ENCODE data around the gene TPRG1L.

Gene TPRG1L

DNA sequence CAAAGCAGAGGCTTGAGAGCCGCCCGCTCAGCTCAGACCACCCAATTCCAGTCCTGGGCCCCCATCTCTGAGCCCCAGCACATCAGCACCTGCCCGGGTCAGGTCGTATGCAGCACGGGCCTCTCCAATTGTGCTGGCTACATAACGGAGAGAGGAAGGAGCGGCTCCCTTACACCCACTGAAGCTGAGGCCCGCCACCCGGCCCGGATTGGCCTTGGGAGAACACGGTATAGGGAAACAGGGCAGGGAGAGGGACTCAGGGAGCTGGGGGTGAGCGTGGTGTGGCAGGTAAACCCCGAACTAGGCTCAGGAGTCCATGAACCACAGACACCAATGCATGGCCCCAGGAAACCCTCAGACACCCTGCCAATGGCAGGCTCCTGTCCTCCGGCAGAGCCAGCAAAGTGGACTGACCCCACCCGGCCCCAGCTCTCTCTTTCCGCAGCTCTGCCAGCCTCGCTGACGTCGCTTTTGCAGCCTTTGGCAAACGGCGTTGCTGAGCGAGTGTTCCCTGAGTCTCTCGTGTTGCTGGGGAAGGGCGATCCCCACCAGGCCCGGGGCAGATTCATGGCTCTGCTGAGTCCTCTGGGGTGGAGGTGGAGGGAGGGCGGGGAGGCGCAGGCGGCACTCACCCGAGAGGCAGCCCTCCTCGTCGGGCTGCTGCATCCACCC is 30.0 kb upstream of the TPRG1L start:
- DNase-seq = no peak

- no peak for DNase-seq
These were observed 28.9 kb upstream of the TPRG1L start for GRCh38 chr1:3595949-3596348.

DNA sequence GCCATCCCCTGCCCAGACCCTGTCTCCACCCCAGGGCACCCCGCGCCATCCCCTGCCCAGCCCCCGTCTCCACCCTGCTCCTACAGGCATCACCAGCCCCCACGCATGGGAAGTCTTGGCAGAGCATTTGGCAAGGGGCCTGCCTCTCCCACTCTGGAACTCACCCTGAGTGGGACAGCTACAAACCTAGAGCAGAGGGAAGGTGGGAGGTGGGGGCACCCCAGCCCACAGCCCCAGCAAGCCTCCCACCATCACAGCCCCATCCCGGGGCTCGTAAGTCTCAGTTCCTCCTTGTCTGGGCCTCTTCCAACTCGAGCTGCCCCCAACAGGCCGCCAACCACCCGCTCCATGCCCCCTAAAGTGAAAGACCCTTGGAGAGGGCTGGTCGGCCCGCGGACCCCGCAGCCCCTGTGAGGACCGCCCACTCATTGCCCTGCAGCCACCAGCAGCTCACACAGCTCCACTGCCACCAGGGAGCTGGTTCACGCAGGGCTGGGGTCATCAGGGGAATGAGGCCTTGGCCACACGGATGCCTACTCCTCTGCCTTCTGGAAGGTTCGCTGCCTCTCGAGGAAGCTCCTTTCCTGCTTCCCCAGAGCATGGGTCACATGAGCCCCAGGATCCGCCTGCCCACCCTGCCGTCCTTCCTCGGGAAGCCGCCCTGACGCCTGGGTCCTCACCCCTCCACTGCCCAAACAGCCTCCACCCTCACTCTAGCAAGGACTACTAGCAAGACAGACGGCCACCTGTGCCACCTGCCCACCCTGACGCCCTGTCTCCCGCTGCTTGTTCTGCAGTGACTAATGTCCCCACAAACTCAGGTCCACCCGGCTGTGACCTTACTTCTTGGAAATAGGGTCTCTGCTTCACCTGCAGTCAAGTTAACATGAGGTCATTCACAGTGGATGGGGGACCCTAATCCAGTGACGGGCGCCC is 27.9 kb upstream of the TPRG1L start:
- no peak for DNase-seq

- DNase-seq = no peak
These were observed 27.2 kb upstream of the TPRG1L start for GRCh38 chr1:3597599-3597964.

DNA sequence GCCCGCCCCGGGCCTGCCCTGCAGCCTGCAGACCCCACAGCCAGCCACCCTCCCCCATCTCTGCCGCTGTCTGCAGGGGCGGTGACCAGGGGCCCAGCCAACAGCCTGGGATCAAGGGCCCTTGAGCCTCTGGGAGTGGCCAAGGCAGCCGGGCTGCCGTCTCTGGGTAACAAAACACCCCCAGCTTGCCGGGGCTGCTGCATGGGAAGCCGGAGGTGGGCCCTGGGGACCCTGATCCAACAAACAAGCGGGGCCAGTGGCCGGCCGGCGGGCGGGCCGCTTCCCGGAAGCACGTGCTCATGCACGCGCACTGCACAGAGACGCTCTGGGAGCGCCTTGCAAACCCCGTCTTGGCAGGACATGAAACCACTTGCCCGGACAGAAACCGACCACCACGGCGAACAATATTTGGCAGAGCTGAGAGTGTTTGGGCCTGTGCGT is 26.7 kb upstream of the TPRG1L start:
- no peak for DNase-seq

- no peak for DNase-seq
These were observed 26.1 kb upstream of the TPRG1L start for GRCh38 chr1:3598522-3599285.

- DNase-seq = no peak
These were observed 25.5 kb upstream of the TPRG1L start for GRCh38 chr1:3599286-3599811.

- DNase-seq = no peak
These were observed 25.0 kb upstream of the TPRG1L start for GRCh38 chr1:3599816-3600215.

DNA sequence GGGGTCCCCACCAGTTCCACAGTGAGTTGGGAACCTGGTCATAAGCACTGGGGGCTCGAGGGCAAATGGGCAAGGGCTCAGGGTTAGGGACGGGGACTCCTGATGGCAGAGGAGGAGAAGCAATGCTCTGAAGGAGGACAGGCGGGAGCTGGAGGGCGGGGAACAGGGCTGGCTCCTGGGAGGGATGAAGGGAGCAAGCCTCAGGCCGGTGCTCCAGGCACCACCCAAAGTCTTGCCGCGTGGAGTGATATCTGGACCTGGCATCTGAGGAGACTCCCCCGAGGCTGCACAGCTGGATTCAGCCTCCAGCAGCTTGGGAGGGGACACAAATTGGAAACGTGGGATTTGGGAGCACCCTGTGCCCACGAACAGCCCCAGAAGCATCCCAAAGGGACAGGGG is 24.5 kb upstream of the TPRG1L start:
- no peak for DNase-seq

DNA sequence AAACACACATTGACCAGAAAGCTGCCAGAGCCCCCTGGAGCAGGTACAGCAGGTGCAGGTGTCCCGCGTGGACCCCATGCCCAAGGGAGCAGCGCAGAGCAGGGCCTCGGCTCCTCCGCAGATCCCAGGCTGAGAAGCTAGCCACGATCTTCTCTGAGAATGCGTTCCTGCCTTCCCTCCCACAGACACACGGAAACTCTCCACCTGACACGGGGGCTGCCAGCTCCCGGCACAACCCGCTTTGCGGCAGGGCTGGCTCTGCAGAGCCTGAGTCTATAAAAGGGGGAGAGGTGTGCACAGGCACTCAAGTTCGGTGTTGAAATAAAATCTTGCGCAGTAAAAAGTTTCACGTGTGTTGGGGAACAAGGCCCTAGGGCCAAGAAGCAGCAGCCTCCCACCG is 23.1 kb upstream of the TPRG1L start:
- DNase-seq = no peak

DNA sequence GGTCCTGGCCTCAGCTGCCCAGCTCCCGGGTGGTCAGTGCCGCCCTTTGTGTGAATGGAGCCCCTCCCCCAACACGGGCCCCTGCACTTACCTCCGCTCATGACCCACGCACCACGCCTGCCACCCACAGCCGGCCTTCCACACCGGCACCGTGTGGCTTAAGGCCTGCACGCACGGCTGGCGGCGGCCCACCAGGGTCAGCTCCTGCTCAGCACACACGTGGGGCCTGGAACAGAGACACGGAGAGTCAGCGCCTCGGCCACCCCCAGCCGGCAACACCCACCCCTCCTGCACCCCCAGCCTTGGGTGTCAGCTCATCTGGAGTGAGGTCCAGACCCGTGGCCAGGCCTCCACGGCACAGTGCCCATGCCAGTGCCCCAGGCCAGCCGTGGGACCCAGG is 22.4 kb upstream of the TPRG1L start:
- no peak for DNase-seq

DNA sequence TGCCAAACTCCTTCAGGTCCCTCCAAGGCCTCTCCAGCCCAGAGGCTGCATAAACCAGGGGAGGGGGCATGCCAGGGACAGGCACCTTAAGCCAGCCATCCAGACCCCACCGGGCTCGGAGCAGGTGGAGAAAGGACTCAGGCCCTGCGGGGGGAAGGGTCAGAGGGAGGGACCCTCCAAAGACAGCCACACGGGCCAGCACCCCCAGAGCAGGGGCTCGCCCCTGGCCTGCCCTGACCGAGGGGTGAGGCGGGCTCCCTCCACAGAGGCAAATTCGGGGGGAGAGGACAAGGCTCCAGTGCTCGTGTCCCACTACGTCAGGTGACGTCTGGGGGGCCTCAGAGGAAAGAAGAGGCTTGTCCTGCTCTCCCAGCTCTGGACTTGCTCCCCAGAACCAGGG is 21.7 kb upstream of the TPRG1L start:
- no peak for DNase-seq

- DNase-seq = no peak
These were observed 21.0 kb upstream of the TPRG1L start for GRCh38 chr1:3603571-3604467.

DNA sequence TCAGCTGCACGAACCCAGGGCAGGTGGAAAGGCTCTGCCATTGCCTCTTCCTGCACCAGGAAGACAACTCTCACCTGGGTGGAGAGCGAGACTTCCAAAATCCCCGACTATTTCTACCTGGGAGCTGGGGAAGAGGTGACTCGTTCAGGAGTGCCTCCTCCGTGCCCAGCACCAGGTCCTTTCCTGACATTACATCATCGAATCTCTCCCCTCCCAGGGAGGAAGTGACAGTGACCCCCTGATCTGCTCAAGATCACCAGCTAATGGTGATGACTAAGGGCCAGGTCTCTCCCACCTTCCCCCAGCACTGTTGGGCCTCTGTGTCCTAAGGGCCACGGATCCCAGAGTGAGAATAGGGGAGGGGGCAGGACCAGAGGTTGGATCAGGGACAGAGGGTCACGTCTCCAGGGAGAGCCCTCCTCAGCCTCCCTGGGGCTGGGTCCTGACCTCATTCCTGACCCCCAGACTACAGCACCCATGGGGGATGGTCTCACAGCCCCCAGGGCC is 20.3 kb upstream of the TPRG1L start:
- no peak for DNase-seq

DNA sequence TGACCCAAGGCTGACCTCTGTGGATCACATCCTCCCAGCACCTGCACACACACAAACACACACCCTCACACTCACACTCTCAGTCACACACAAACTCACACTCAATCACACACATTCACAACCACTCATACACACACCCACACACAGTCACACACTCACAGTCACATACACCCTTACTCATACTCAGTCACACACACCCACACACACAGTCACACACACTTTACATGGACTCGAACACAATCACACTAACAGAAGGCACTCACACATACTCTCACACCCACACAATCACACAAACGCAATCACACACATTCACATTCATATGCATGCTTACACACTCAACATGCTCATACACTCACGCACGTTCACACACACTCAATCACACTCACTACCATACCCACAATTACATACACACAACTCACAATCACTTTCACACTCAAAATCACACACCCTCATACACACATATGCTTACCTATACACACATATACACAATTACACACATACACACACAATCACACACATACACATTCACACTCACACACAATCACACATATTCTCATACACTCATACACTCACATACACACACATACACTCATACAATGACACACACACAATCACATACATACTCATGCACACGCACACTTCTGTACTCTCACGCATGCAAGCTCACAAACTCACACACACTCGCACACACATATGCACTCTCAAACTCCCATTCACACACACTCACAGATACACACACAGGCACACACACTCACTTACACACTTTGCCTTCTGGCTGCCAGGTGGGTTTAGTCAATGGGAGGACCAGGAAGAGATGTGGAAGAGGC is 19.6 kb upstream of the TPRG1L start:
- no peak for DNase-seq

GRCh38 chr1:3606779-3607702 is 17.8 kb upstream of the TPRG1L start:
- DNase-seq = no peak

GRCh38 chr1:3607703-3608065 is 17.1 kb upstream of the TPRG1L start:
- peak in 1 of 2 experiments; percentile 44 for DNase-seq

GRCh38 chr1:3608154-3608553 is 16.7 kb upstream of the TPRG1L start:
- DNase-seq = no peak

GRCh38 chr1:3609016-3609768 is 15.6 kb upstream of the TPRG1L start:
- peak in 1 of 2 experiments; percentile 63 for DNase-seq

Data from NCI-H446 (cell line).